ENCODE measurements around the gene MARCHF3. TPM values are rescaled to one million over a fixed set of nuclear protein-coding genes. Genes with fewer than 3 reads are reported as not detected.

MARCHF3 gene
- total and polyA plus RNA-seq, 10 of the 15 experiments (the other 5 are each of a cell fraction or from before 2014, with no cell fraction given): 3.6 to 24.1 (median 11.3) TPM

DNA sequence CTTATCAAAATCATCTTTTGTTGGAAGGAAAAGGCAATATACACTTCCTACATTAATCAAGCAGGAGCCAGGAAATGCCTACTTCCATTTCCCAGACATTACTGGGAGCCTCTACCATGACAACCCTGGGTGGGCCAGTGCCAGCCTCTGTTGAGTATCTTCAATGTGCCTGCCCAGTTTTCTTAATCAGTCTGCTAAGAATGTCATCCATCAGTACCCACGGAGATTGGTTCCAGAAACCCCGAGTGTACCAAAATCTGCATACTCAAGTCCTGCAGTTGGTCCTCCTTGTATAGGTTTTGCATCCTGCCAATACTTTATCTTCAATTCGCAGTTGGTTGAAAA, 82.4 kb downstream of the MARCHF3 start:
- H3K4me2 ChIP-seq (ENCODE audit: control insufficient read depth, insufficient read depth): no peak overlapping the region
- ATAC-seq (peak; percentile 28), FAIRE-seq (no peak), DNase-seq (ENCODE audit: low read depth, low spot score) (no peak)
- intact Hi-C loops (cut with micrococcal nuclease; ENCODE audit: unreplicated experiment) (no loop called here), in situ Hi-C loops (cut with MboI) (no loop called here)
- BruUV-seq (replicated peaks): no TSS peak
- H3K9ac ChIP-seq (ENCODE audit: control insufficient read depth, insufficient read depth, low read length): no peak overlapping the region
- no peaks in the 10 kb centered on the region for H3K79me2 ChIP-seq (ENCODE audit: control insufficient read depth, insufficient read depth, low read length)
- no peak overlapping the region; the same call in 1 of the 2 replicates for H2AFZ ChIP-seq (ENCODE audit: control insufficient read depth, low read depth, low read length)
- no peak overlapping the region for H3K27ac ChIP-seq (ENCODE audit: control insufficient read depth, insufficient read depth)
- H3K9me3 ChIP-seq (replicated peaks; ENCODE audit: control insufficient read depth, insufficient read depth, low read length): no peaks in the 10 kb centered on the region; the same call in 2 of the 3 replicates
- 85% methylated on average over 3 of the region's 3 CpGs for WGBS (ENCODE audit: insufficient coverage, insufficient replicate concordance, low lambda C conversion rate, missing lambda C conversion rate)
- CTCF ChIA-PET: no interaction called here
- H4K20me1 ChIP-seq (ENCODE audit: control insufficient read depth, insufficient read depth): no peaks in the 10 kb centered on the region
- H3K4me1 ChIP-seq (ENCODE audit: control insufficient read depth, insufficient read depth, low read length): peaks cover 4% of the 10 kb centered on the region; the same call in 1 of the 2 replicates
- RAD21 ChIA-PET (ENCODE audit: unreplicated experiment): no interaction called here
- SMC1A ChIA-PET (ENCODE audit: uncharacterized antibody, unreplicated experiment): no interaction called here
- no peak overlapping the region for H3K4me3 ChIP-seq
- TF ChIP-seq POLR2AphosphoS5 (IDR thresholded peaks at IDR 0.05; ENCODE audit: low read length): no peak
- no peak for TF ChIP-seq NFYA (IDR thresholded peaks at IDR 0.05; ENCODE audit: borderline replicate concordance, low read depth, low read length)
- TF ChIP-seq ZBTB11 (CRISPR knock-in tag; IDR thresholded peaks at IDR 0.05): no peak
- TF ChIP-seq ZNF384 (IDR thresholded peaks at IDR 0.05; ENCODE audit: borderline replicate concordance, low read depth, low read length): no peak
- TF ChIP-seq ZBED1 (IDR thresholded peaks at IDR 0.05; ENCODE audit: borderline replicate concordance): no peak
- TF ChIP-seq PAX5 (IDR thresholded peaks at IDR 0.05; ENCODE audit: borderline replicate concordance, low read depth, low read length): no peak
- no peak for TF ChIP-seq PAX8 (IDR thresholded peaks at IDR 0.05)
- no peak for TF ChIP-seq RB1 (IDR thresholded peaks at IDR 0.05; ENCODE audit: borderline replicate concordance)
- TF ChIP-seq RUNX3 (IDR thresholded peaks at IDR 0.05; ENCODE audit: low read length): no peak
- no peak for TF ChIP-seq PML (IDR thresholded peaks at IDR 0.05; ENCODE audit: low read length)
- no peak for TF ChIP-seq TCF7 (IDR thresholded peaks at IDR 0.05; ENCODE audit: borderline replicate concordance)
- TF ChIP-seq CEBPZ (IDR thresholded peaks at IDR 0.05; ENCODE audit: low read depth, low read length): no peak
- no peak for TF ChIP-seq EGR1 (IDR thresholded peaks at IDR 0.05; ENCODE audit: borderline replicate concordance in 1 of 2, low read depth in 2 of 2, low read length in 2 of 2)
- TF ChIP-seq MEF2A (IDR thresholded peaks at IDR 0.05; ENCODE audit: insufficient read depth, low read depth, low read length): no peak
- H3K27me3 ChIP-seq (replicated peaks in 1 of 2; ENCODE audit: control insufficient read depth in 2 of 2, insufficient read depth in 2 of 2, low read length in 1 of 2): no peaks in the 10 kb centered on the region
- POLR2A ChIA-PET: no interaction called here
- H3K36me3 ChIP-seq (ENCODE audit: control insufficient read depth in 2 of 2, insufficient read depth in 2 of 2, low read length in 1 of 2): no peaks in the 10 kb centered on the region

Data from GM12878 (cell line).